HG02588 (cell line): ENCODE data around the gene PIK3R4.

Source experiments
- ATAC-seq: cut with Tn5 transposase; IDR thresholded peaks from one replicate; pipeline ENCODE4 v1.9.1; 2021; ENCODE audit warnings: mild to moderate bottlenecking, moderate library complexity; ENCODE audit not compliant: unreplicated experiment

PIK3R4 gene

GRCh38 chr3:130644628-130645253 lies 101.9 kb downstream of the PIK3R4 start:
- ATAC-seq = no peak

GRCh38 chr3:130640027-130640426 lies 106.6 kb downstream of the PIK3R4 start:
- no peak for ATAC-seq

- no peak for ATAC-seq
Observed at GRCh38 chr3:130636480-130637234, 110.0 kb downstream of the PIK3R4 start.

GRCh38 chr3:130635978-130636377 lies 110.7 kb downstream of the PIK3R4 start:
- no peak for ATAC-seq

GRCh38 chr3:130635285-130635684 lies 111.3 kb downstream of the PIK3R4 start:
- ATAC-seq = no peak
